Measurements from ENCODE around the gene TSPAN14.
A peak's percentile ranks its signal among the peaks of the same experiment; 100 is the strongest.

Gene TSPAN14

GRCh38 chr10:80526742-80527141, 72.6 kb downstream of the TSPAN14 start:
- Mint-ChIP-seq H3K36me3 (ENCODE audit: low read depth) (no peaks in the 10 kb centered on the region), H3K27me3 (ENCODE audit: low read depth, poor library complexity) (peaks cover 12% of the 10 kb centered on the region), H3K4me3 (no peak overlapping the region), H3K27ac (no peak overlapping the region), H3K9me3 (no peaks in the 10 kb centered on the region), H3K4me1 (peaks cover 34% of the 10 kb centered on the region)
- DNase-seq: no peak
- TF ChIP-seq CTCF (IDR thresholded peaks at IDR 0.05): no peak

- Mint-ChIP-seq H3K27me3 (ENCODE audit: low read depth, poor library complexity) (peaks cover 12% of the 10 kb centered on the region), H3K27ac (no peak overlapping the region), H3K36me3 (ENCODE audit: low read depth) (peaks cover 11% of the 10 kb centered on the region), H3K4me3 (no peak overlapping the region), H3K4me1 (peaks cover 34% of the 10 kb centered on the region), H3K9me3 (peaks cover 10% of the 10 kb centered on the region)
- no peak for TF ChIP-seq CTCF (IDR thresholded peaks at IDR 0.05)
- DNase-seq: no peak
These were observed 74.1 kb downstream of the TSPAN14 start for GRCh38 chr10:80528185-80528700.

GRCh38 chr10:80528901-80529300, 74.8 kb downstream of the TSPAN14 start:
- H3K27ac Mint-ChIP-seq: no peak overlapping the region
- DNase-seq: no peak
- peaks cover 11% of the 10 kb centered on the region for H3K36me3 Mint-ChIP-seq (ENCODE audit: low read depth)
- H3K4me3 Mint-ChIP-seq: no peak overlapping the region
- no peak for TF ChIP-seq CTCF (IDR thresholded peaks at IDR 0.05)
- peaks cover 12% of the 10 kb centered on the region for H3K27me3 Mint-ChIP-seq (ENCODE audit: low read depth, poor library complexity)
- peaks cover 30% of the 10 kb centered on the region for H3K4me1 Mint-ChIP-seq
- peaks cover 10% of the 10 kb centered on the region for H3K9me3 Mint-ChIP-seq

- peaks cover 11% of the 10 kb centered on the region for H3K36me3 Mint-ChIP-seq (ENCODE audit: low read depth)
- peaks cover 12% of the 10 kb centered on the region for H3K27me3 Mint-ChIP-seq (ENCODE audit: low read depth, poor library complexity)
- peaks cover 25% of the 10 kb centered on the region for H3K4me1 Mint-ChIP-seq
- no peak for TF ChIP-seq CTCF (IDR thresholded peaks at IDR 0.05)
- DNase-seq: no peak
- H3K9me3 Mint-ChIP-seq: peaks cover 10% of the 10 kb centered on the region
- H3K4me3 Mint-ChIP-seq: no peak overlapping the region
- peak overlapping the region; percentile 72 for H3K27ac Mint-ChIP-seq
These were observed 75.5 kb downstream of the TSPAN14 start for GRCh38 chr10:80529604-80530003.

- no peak for TF ChIP-seq CTCF (IDR thresholded peaks at IDR 0.05)
- Mint-ChIP-seq H3K4me1 (peaks cover 25% of the 10 kb centered on the region), H3K27ac (no peak overlapping the region), H3K9me3 (peaks cover 11% of the 10 kb centered on the region), H3K36me3 (ENCODE audit: low read depth) (peaks cover 12% of the 10 kb centered on the region), H3K4me3 (no peak overlapping the region), H3K27me3 (ENCODE audit: low read depth, poor library complexity) (peaks cover 12% of the 10 kb centered on the region)
- no peak for DNase-seq
These were observed 76.1 kb downstream of the TSPAN14 start for GRCh38 chr10:80530251-80530650.

- peaks cover 24% of the 10 kb centered on the region for H3K4me1 Mint-ChIP-seq
- DNase-seq: no peak
- no peak overlapping the region for H3K27ac Mint-ChIP-seq
- H3K36me3 Mint-ChIP-seq (ENCODE audit: low read depth): peaks cover 16% of the 10 kb centered on the region
- peaks cover 15% of the 10 kb centered on the region for H3K9me3 Mint-ChIP-seq
- peaks cover 14% of the 10 kb centered on the region for H3K27me3 Mint-ChIP-seq (ENCODE audit: low read depth, poor library complexity)
- no peak for TF ChIP-seq CTCF (IDR thresholded peaks at IDR 0.05)
- H3K4me3 Mint-ChIP-seq: no peak overlapping the region
These were observed 76.7 kb downstream of the TSPAN14 start for GRCh38 chr10:80530816-80531215.

Data from nephron progenitor cell (in vitro differentiated cells).